Measurements from ENCODE around the gene SIT1.

SIT1 gene

GRCh38 chr9:35651956-35652828 is 1.5 kb upstream of the SIT1 start:
- no peak for DNase-seq (ENCODE audit: low spot score)
- peaks cover 3 to 5% of the 10 kb centered on the region in 2 donors for H3K4me1 ChIP-seq (ENCODE audit: control insufficient read depth in 2 of 2, insufficient read depth in 1 of 2, low read depth in 1 of 2, low read length in 2 of 2)
- H3K4me3 ChIP-seq (ENCODE audit: low read length in 2 of 2), result no peak overlapping the region
- H2BK120ac ChIP-seq (ENCODE audit: low read depth, low read length), result no peak overlapping the region
- H3K36me3 ChIP-seq (replicated peaks in 1 of 2; ENCODE audit: control insufficient read depth in 2 of 2, insufficient read depth in 2 of 2, low read length in 2 of 2), result no peaks in the 10 kb centered on the region
- H3K4ac ChIP-seq (ENCODE audit: low read length), result no peak overlapping the region
- no peak overlapping the region for H3K23ac ChIP-seq (ENCODE audit: low read depth, low read length, poor library complexity)
- H2AK5ac ChIP-seq (ENCODE audit: low read depth, low read length), result no peak overlapping the region
- no peaks in the 10 kb centered on the region for H3K27me3 ChIP-seq (ENCODE audit: control insufficient read depth in 3 of 3, insufficient read depth in 3 of 3, low read depth in 1 of 3, low read length in 3 of 3)
- no peak overlapping the region for H4K8ac ChIP-seq (ENCODE audit: low read depth, low read length)
- H3K4me2 ChIP-seq (ENCODE audit: insufficient read depth, low read length, poor library complexity, severe bottlenecking), result no peak overlapping the region
- no peak overlapping the region for H2AFZ ChIP-seq (ENCODE audit: low read length)
- H2BK5ac ChIP-seq (ENCODE audit: low read length), result no peak overlapping the region
- no peaks in the 10 kb centered on the region for H3K9me3 ChIP-seq (replicated peaks in 1 of 2; ENCODE audit: control insufficient read depth in 2 of 2, insufficient read depth in 1 of 2, low read depth in 1 of 2, low read length in 2 of 2)
- H3K79me1 ChIP-seq (ENCODE audit: low read depth, low read length), result no peaks in the 10 kb centered on the region
- no peak overlapping the region for H3K18ac ChIP-seq (ENCODE audit: low read length)
- H2BK15ac ChIP-seq (ENCODE audit: low read length), result no peak overlapping the region
- no peak overlapping the region for H3K14ac ChIP-seq (ENCODE audit: low read length)
- H3K9ac ChIP-seq (ENCODE audit: low read depth, low read length, poor library complexity), result no peak overlapping the region
- H3K27ac ChIP-seq (replicated peaks; ENCODE audit: low read length), result no peak overlapping the region
- H2BK12ac ChIP-seq (ENCODE audit: low read length), result no peak overlapping the region
- H4K91ac ChIP-seq (ENCODE audit: low read depth, low read length, poor library complexity), result no peak overlapping the region
- no CpG with 5 or more reads among the region's 7 CpGs for WGBS, 2 donors (ENCODE audit: extremely low coverage in 2 of 2, insufficient read length in 2 of 2, insufficient replicate concordance in 1 of 2)

DNA sequence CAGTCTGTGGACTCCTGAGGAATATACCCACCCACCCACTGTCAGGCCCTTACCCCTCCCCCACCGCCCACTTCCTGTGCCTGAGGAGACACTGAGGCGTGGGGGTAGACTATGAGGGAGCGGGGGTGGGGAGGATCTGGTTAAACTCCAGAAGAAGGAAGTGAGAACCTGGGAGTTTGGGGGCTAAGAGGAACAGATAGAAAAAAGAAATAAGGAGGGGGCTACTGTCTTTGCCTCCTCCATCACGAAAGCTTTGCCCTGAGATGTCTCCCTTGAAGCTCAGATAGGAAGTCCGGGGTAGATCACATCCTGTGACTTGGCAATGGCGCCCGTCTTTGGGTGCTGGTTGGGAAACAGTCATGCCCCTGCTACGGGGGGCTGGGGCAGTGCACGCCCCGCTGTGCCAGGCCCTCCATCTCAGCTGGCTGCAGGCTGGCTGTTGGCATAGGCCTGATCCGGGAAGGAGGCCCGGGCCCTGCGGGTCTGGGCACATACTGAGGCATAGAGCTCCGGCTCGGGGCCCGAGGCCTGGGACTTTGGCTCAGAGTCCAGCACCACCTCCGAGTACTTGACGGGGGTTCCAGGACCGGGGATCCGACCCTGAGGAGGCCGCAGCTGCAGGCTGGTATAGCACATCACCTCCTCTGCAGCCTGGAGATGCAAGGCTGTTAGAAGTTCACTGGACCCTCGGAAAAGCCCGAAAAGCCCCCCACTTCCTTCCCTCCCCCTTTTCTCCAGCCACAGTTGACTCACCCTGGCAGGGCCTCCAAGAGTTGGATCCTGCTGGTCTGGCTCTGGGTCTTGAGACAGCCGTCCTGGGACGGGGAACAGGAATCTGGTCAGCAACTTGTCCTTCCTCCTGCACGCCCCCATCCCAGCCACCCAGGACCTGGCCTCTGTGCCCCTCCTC is 1.0 kb downstream of the SIT1 start:
- Histone ChIP-seq H2AK5ac (ENCODE audit: low read depth, low read length) (peak overlapping the region; percentile 76), H3K23ac (ENCODE audit: low read depth, low read length, poor library complexity) (no peak overlapping the region), H2BK12ac (ENCODE audit: low read length) (peak overlapping the region; percentile 14), H3K27ac (replicated peaks; ENCODE audit: low read length) (no peak overlapping the region), H3K14ac (ENCODE audit: low read length) (no peak overlapping the region), H3K4me1 (ENCODE audit: control insufficient read depth in 2 of 2, insufficient read depth in 1 of 2, low read depth in 1 of 2, low read length in 2 of 2) (peaks cover 0 to 5% of the 10 kb centered on the region in 2 donors), H4K91ac (ENCODE audit: low read depth, low read length, poor library complexity) (no peak overlapping the region), H2BK120ac (ENCODE audit: low read depth, low read length) (peak overlapping the region; percentile 7), H3K18ac (ENCODE audit: low read length) (no peak overlapping the region), H2AFZ (ENCODE audit: low read length) (peak overlapping the region; percentile 8), H3K27me3 (ENCODE audit: control insufficient read depth in 3 of 3, insufficient read depth in 3 of 3, low read depth in 1 of 3, low read length in 3 of 3) (no peaks in the 10 kb centered on the region), H3K9me3 (replicated peaks in 1 of 2; ENCODE audit: control insufficient read depth in 2 of 2, insufficient read depth in 1 of 2, low read depth in 1 of 2, low read length in 2 of 2) (no peaks in the 10 kb centered on the region), H2BK5ac (ENCODE audit: low read length) (peak overlapping the region; percentile 31), H3K4me2 (ENCODE audit: insufficient read depth, low read length, poor library complexity, severe bottlenecking) (no peak overlapping the region), H3K79me1 (ENCODE audit: low read depth, low read length) (no peaks in the 10 kb centered on the region), H2BK15ac (ENCODE audit: low read length) (peak overlapping the region; percentile 84), H3K9ac (ENCODE audit: low read depth, low read length, poor library complexity) (peak overlapping the region; percentile 1), H4K8ac (ENCODE audit: low read depth, low read length) (no peak overlapping the region), H3K4ac (ENCODE audit: low read length) (no peak overlapping the region), H3K36me3 (replicated peaks in 1 of 2; ENCODE audit: control insufficient read depth in 2 of 2, insufficient read depth in 2 of 2, low read length in 2 of 2) (no peaks in the 10 kb centered on the region), H3K4me3 (ENCODE audit: low read length in 2 of 2) (no peak overlapping the region)
- DNase-seq (ENCODE audit: low spot score), result no peak
- whole genome bisulfite sequencing, 2 donors (ENCODE audit: extremely low coverage in 2 of 2, insufficient read length in 2 of 2, insufficient replicate concordance in 1 of 2), result no CpG with 5 or more reads among the region's 26 CpGs

- H3K9me3 ChIP-seq (replicated peaks in 1 of 2; ENCODE audit: control insufficient read depth in 2 of 2, insufficient read depth in 1 of 2, low read depth in 1 of 2, low read length in 2 of 2), result no peaks in the 10 kb centered on the region
- H3K4me3 ChIP-seq (ENCODE audit: low read length in 2 of 2), result peak overlapping the region; percentile 61 to 82
- WGBS, 2 donors (ENCODE audit: extremely low coverage in 2 of 2, insufficient read length in 2 of 2, insufficient replicate concordance in 1 of 2), result no CpG with 5 or more reads among the region's 58 CpGs
- H2BK5ac ChIP-seq (ENCODE audit: low read length), result no peak overlapping the region
- peak overlapping the region; percentile 82 for H3K14ac ChIP-seq (ENCODE audit: low read length)
- no peak overlapping the region for H3K4ac ChIP-seq (ENCODE audit: low read length)
- H2BK15ac ChIP-seq (ENCODE audit: low read length), result peak overlapping the region; percentile 65
- H2AK5ac ChIP-seq (ENCODE audit: low read depth, low read length), result peak overlapping the region; percentile 1
- DNase-seq (ENCODE audit: low spot score), result peak; percentile 88
- H3K4me2 ChIP-seq (ENCODE audit: insufficient read depth, low read length, poor library complexity, severe bottlenecking), result peak overlapping the region; percentile 77
- peak overlapping the region; percentile 72 for H3K9ac ChIP-seq (ENCODE audit: low read depth, low read length, poor library complexity)
- H3K27me3 ChIP-seq (ENCODE audit: control insufficient read depth in 3 of 3, insufficient read depth in 3 of 3, low read depth in 1 of 3, low read length in 3 of 3), result no peaks in the 10 kb centered on the region
- peak overlapping the region; percentile 1 for H3K27ac ChIP-seq (replicated peaks; ENCODE audit: low read length)
- H2BK120ac ChIP-seq (ENCODE audit: low read depth, low read length), result no peak overlapping the region
- H3K36me3 ChIP-seq (replicated peaks in 1 of 2; ENCODE audit: control insufficient read depth in 2 of 2, insufficient read depth in 2 of 2, low read length in 2 of 2), result no peaks in the 10 kb centered on the region
- no peak overlapping the region for H2BK12ac ChIP-seq (ENCODE audit: low read length)
- H3K23ac ChIP-seq (ENCODE audit: low read depth, low read length, poor library complexity), result peak overlapping the region; percentile 46
- no peaks in the 10 kb centered on the region for H3K79me1 ChIP-seq (ENCODE audit: low read depth, low read length)
- H4K8ac ChIP-seq (ENCODE audit: low read depth, low read length), result no peak overlapping the region
- H3K4me1 ChIP-seq (ENCODE audit: control insufficient read depth in 2 of 2, insufficient read depth in 1 of 2, low read depth in 1 of 2, low read length in 2 of 2), result peaks cover 0 to 5% of the 10 kb centered on the region in 2 donors
- peak overlapping the region; percentile 96 for H2AFZ ChIP-seq (ENCODE audit: low read length)
- H3K18ac ChIP-seq (ENCODE audit: low read length), result peak overlapping the region; percentile 95
- H4K91ac ChIP-seq (ENCODE audit: low read depth, low read length, poor library complexity), result no peak overlapping the region
Observed at GRCh38 chr9:35646533-35647265, 4.0 kb downstream of the SIT1 start.

All from neuronal stem cell (in vitro differentiated cells).